GM12878 (cell line): ENCODE measurements around the gene PRM1. TPM values are rescaled to one million over a fixed set of nuclear protein-coding genes. Genes with fewer than 3 reads are reported as not detected.
A peak's percentile ranks its signal among the peaks of the same experiment; 100 is the strongest.

Source experiments
- ATF3 ChIP-seq: IDR thresholded peaks from 2 replicates; pipeline ENCODE4 v1.6.1; 2011; ENCODE audit warnings: low read depth, mild to moderate bottlenecking, low read length, moderate library complexity, borderline replicate concordance; ENCODE audit errors: extremely low read depth
- DPF2 ChIP-seq: fragments of 450-650 bp; IDR thresholded peaks from 2 replicates; pipeline ENCODE4 v1.6.1; 2017; ENCODE audit warnings: mild to moderate bottlenecking
- EED ChIP-seq: sonication (generic); IDR thresholded peaks from 2 replicates; pipeline ENCODE4 v1.6.1; 2016; ENCODE audit warnings: antibody characterized with exemption, low read depth
- ELK1 ChIP-seq: IDR thresholded peaks from 2 replicates; pipeline ENCODE4 v1.6.1; 2012; ENCODE audit warnings: low read depth, low read length, improper control_type of control experiment
- GATAD2B ChIP-seq: fragments of 450-650 bp; conservative IDR thresholded peaks from 2 replicates; pipeline ENCODE4 v1.6.1; 2017; ENCODE audit warnings: low read depth, mild to moderate bottlenecking, moderate library complexity
- MLLT1 ChIP-seq: fragments of 450-650 bp; IDR thresholded peaks from 2 replicates; pipeline ENCODE4 v1.6.1; 2016; ENCODE audit warnings: mild to moderate bottlenecking
- MTA3 ChIP-seq: IDR thresholded peaks from 2 replicates; pipeline ENCODE4 v1.6.1; 2012; ENCODE audit warnings: low read length, inconsistent platforms, borderline replicate concordance
- NFYB ChIP-seq: IDR thresholded peaks from 2 replicates; pipeline ENCODE4 v1.6.1; 2011; ENCODE audit warnings: low read depth, mild to moderate bottlenecking, low read length, improper control_type of control experiment, moderate library complexity; ENCODE audit not compliant: insufficient read depth
- PKNOX1 ChIP-seq: fragments of 450-650 bp; IDR thresholded peaks from 2 replicates; pipeline ENCODE4 v1.6.1; 2016; ENCODE audit warnings: mild to moderate bottlenecking
- PRDM15 ChIP-seq: fragments of 450-650 bp; formaldehyde crosslinking; IDR thresholded peaks from 2 replicates; pipeline ENCODE4 v1.4.0; 2020; ENCODE audit warnings: mild to moderate bottlenecking, moderate library complexity
- RB1 ChIP-seq: fragments of 450-650 bp; formaldehyde crosslinking; IDR thresholded peaks from 2 replicates; pipeline ENCODE4 v1.6.1; 2017; ENCODE audit warnings: mild to moderate bottlenecking, borderline replicate concordance
- SP1 ChIP-seq: IDR thresholded peaks from one replicate; pipeline ENCODE4 v1.6.1; 2011; ENCODE audit warnings: low read depth, low read length
- TCF12 ChIP-seq: IDR thresholded peaks from 2 replicates; pipeline ENCODE4 v1.6.1; 2011; ENCODE audit warnings: low read depth, mild to moderate bottlenecking, low read length
- YBX1 ChIP-seq: fragments of 450-650 bp; IDR thresholded peaks from 2 replicates; pipeline ENCODE4 v1.6.1; 2016; ENCODE audit warnings: antibody characterized with exemption
- ZNF687 ChIP-seq: fragments of 450-650 bp; IDR thresholded peaks from 2 replicates; pipeline ENCODE4 v1.6.1; 2017; ENCODE audit warnings: mild to moderate bottlenecking, moderate library complexity
- polyA plus RNA-seq, 11 experiments: library from polyadenylated mRNA; depleted of rRNA in 4 of 11; unstranded in 6 of 11; stranded (reverse) in 5 of 11; fragments of >200 nt; fragmentation: Nextera tagmentation in 4 of 11; fragmentation: Illumina TruSeq in 1 of 11; extraction: Ambion mirVana in 4 of 11; extraction: Trizol in 1 of 11; gene quantifications; 1 replicate in 1 of 11; 2 replicates in 10 of 11; pipeline versions ENCODE4 v1.2.1 to v1.2.3, GENCODE V29; 2011 to 2016; ENCODE audit warnings: inconsistent platforms in 2 of 11, missing spikeins in 2 of 11, low read depth in 1 of 11
- total RNA-seq, 4 experiments: library from RNA; depleted of rRNA in 3 of 4; stranded (reverse); fragments of >200 nt in 3 of 4; fragmentation: Illumina TruSeq in 1 of 4; extraction: Trizol in 1 of 4; gene quantifications; 2 replicates each; pipeline versions ENCODE4 v1.2.1 to v1.2.3, GENCODE V29; 2013 to 2021

The PRM1 gene
- total and polyA plus RNA-seq, 10 of the 15 experiments (the other 5 are each of a cell fraction or from before 2014, with no cell fraction given), result 0.20 TPM; not detected in 9

- peak; percentile 94 for TF ChIP-seq DPF2
- TF ChIP-seq YBX1, result no peak
- TF ChIP-seq MTA3, result peak; percentile 52; the same call in 1 of the 2 replicates
- TF ChIP-seq ATF3, result no peak
- no peak; the same call in 1 of the 2 replicates for TF ChIP-seq RB1
- TF ChIP-seq GATAD2B, result peak; percentile 94
- TF ChIP-seq TCF12, result peak; percentile 100
- TF ChIP-seq SP1, result peak; percentile 81
- peak; percentile 82; the same call in 1 of the 2 replicates for TF ChIP-seq ZNF687
- peak; percentile 92 for TF ChIP-seq EED
- no peak for TF ChIP-seq NFYB
- no peak for TF ChIP-seq PRDM15 (CRISPR knock-in tag)
- TF ChIP-seq PKNOX1, result no peak
- TF ChIP-seq MLLT1, result peak; percentile 61; the same call in 1 of the 2 replicates
- no peak for TF ChIP-seq ELK1
Measured at GRCh38 chr16:11308493-11309283, 27.6 kb upstream of the PRM1 start (continued).
